ENCODE measurements around the gene DUSP3. TPM values are rescaled to one million over a fixed set of nuclear protein-coding genes. Genes with fewer than 3 reads are reported as not detected.

The DUSP3 gene
- total RNA-seq, 1 donor from 2014 or later: 57.5 TPM

GRCh38 chr17:43769426-43769825 is 9.4 kb downstream of the DUSP3 start:
- DNase-seq (ENCODE audit: low spot score): no peak

GRCh38 chr17:43768943-43769342 is 9.8 kb downstream of the DUSP3 start:
- DNase-seq (ENCODE audit: low spot score): no peak

- DNase-seq (ENCODE audit: low spot score): peak; percentile 44
Observed at GRCh38 chr17:43768382-43768781, 10.4 kb downstream of the DUSP3 start.

GRCh38 chr17:43767713-43768059 is 11.1 kb downstream of the DUSP3 start:
- no peak for DNase-seq (ENCODE audit: low spot score)

- no peak for DNase-seq (ENCODE audit: low spot score)
Observed at GRCh38 chr17:43767053-43767712, 11.6 kb downstream of the DUSP3 start.

- DNase-seq (ENCODE audit: low spot score): peak; percentile 37
Observed at GRCh38 chr17:43766413-43767052, 12.2 kb downstream of the DUSP3 start.

GRCh38 chr17:43760254-43760852 is 18.4 kb downstream of the DUSP3 start:
- DNase-seq (ENCODE audit: low spot score): peak; percentile 95

GRCh38 chr17:43759836-43760235 is 18.9 kb downstream of the DUSP3 start:
- no peak for DNase-seq (ENCODE audit: low spot score)

- DNase-seq (ENCODE audit: low spot score): no peak
Observed at GRCh38 chr17:43758497-43759174, 20.1 kb downstream of the DUSP3 start, which contains the start of gene SOST. TSS of gene SOST (minus strand) at chr17:43758791. CDS start at chr17:43758741, 50 bp downstream.

GRCh38 chr17:43758086-43758485 is 20.7 kb downstream of the DUSP3 start:
- no peak for DNase-seq (ENCODE audit: low spot score)

GRCh38 chr17:43757171-43757660 is 21.6 kb downstream of the DUSP3 start:
- DNase-seq (ENCODE audit: low spot score): no peak

- DNase-seq (ENCODE audit: low spot score): no peak
Observed at GRCh38 chr17:43756201-43756600, 22.6 kb downstream of the DUSP3 start.

- no peak for DNase-seq (ENCODE audit: low spot score)
Observed at GRCh38 chr17:43755389-43755875, 23.3 kb downstream of the DUSP3 start.

GRCh38 chr17:43754947-43755346 is 23.8 kb downstream of the DUSP3 start:
- DNase-seq (ENCODE audit: low spot score): no peak

- no peak for DNase-seq (ENCODE audit: low spot score)
Observed at GRCh38 chr17:43753493-43754129, 25.2 kb downstream of the DUSP3 start.

GRCh38 chr17:43750153-43750552 is 28.6 kb downstream of the DUSP3 start:
- DNase-seq (ENCODE audit: low spot score): no peak

GRCh38 chr17:43745541-43745940 is 33.2 kb downstream of the DUSP3 start:
- DNase-seq (ENCODE audit: low spot score): no peak

- no peak for DNase-seq (ENCODE audit: low spot score)
Observed at GRCh38 chr17:43741636-43742035, 37.1 kb downstream of the DUSP3 start.

- DNase-seq (ENCODE audit: low spot score): peak; percentile 27
Observed at GRCh38 chr17:43740541-43740940, 38.2 kb downstream of the DUSP3 start.

- DNase-seq (ENCODE audit: low spot score): no peak
Observed at GRCh38 chr17:43737722-43738121, 41.1 kb downstream of the DUSP3 start.

GRCh38 chr17:43736389-43736788 is 42.4 kb downstream of the DUSP3 start:
- no peak for DNase-seq (ENCODE audit: low spot score)

- no peak for DNase-seq (ENCODE audit: low spot score)
Observed at GRCh38 chr17:43734376-43734775, 44.4 kb downstream of the DUSP3 start.

Data from umbilical cord (tissue), 2 donors.